H9 (cell line): ENCODE results near the gene ASB14. TPM values are rescaled to one million over a fixed set of nuclear protein-coding genes. Genes with fewer than 3 reads are reported as not detected.

Experiments used
- DNase-seq: peaks from one replicate; pipeline ENCODE4 v3.0.0-alpha.2; 2017
- H2AFZ ChIP-seq: one replicate; pipeline ENCODE4 v1.6.1; 2013; ENCODE audit warnings: mild to moderate bottlenecking, low read length, control low read depth, moderate library complexity
- H2AK5ac ChIP-seq: 2 replicates; pipeline ENCODE4 v1.6.1; 2013; ENCODE audit warnings: low read length, control low read depth, mixed read lengths; ENCODE audit not compliant: insufficient read length
- H2BK120ac ChIP-seq: one replicate; pipeline ENCODE4 v1.6.1; 2013; ENCODE audit warnings: low read depth, mild to moderate bottlenecking, low read length, control low read depth, inconsistent platforms; ENCODE audit not compliant: poor library complexity, severe bottlenecking
- H2BK12ac ChIP-seq: 2 replicates; pipeline ENCODE4 v1.6.1; 2013; ENCODE audit warnings: low read length, control low read depth, mixed read lengths, low read depth; ENCODE audit not compliant: insufficient read length
- H2BK15ac ChIP-seq: 2 replicates; pipeline ENCODE4 v1.6.1; 2013; ENCODE audit warnings: low read depth, low read length, control low read depth
- H2BK20ac ChIP-seq: one replicate; pipeline ENCODE4 v1.6.1; 2013; ENCODE audit warnings: low read depth, mild to moderate bottlenecking, low read length, control low read depth, inconsistent platforms; ENCODE audit not compliant: poor library complexity, severe bottlenecking
- H2BK5ac ChIP-seq: 2 replicates; pipeline ENCODE4 v1.6.1; 2013; ENCODE audit warnings: low read length, control low read depth, mixed read lengths; ENCODE audit not compliant: insufficient read length
- H3K14ac ChIP-seq: 2 replicates; pipeline ENCODE4 v1.6.1; 2013; ENCODE audit warnings: low read length, control low read depth; ENCODE audit not compliant: insufficient read depth
- H3K18ac ChIP-seq: 2 replicates; pipeline ENCODE4 v1.6.1; 2013; ENCODE audit warnings: low read depth, mild to moderate bottlenecking, mixed read lengths, low read length, control low read depth; ENCODE audit not compliant: insufficient read length
- H3K23ac ChIP-seq: 2 replicates; pipeline ENCODE4 v1.6.1; 2013; ENCODE audit warnings: low read length, control low read depth, mixed read lengths, low read depth; ENCODE audit not compliant: insufficient read length
- H3K23me2 ChIP-seq: 2 replicates; pipeline ENCODE4 v1.6.1; 2013; ENCODE audit warnings: low read depth, mild to moderate bottlenecking, mixed read lengths, low read length, control low read depth; ENCODE audit not compliant: insufficient read length, poor library complexity, severe bottlenecking
- H3K27ac ChIP-seq: 2 replicates; pipeline ENCODE4 v1.5.1; 2013; ENCODE audit warnings: low read length, control low read depth, mixed read lengths, low read depth; ENCODE audit not compliant: insufficient read length
- H3K27me3 ChIP-seq: 2 replicates; pipeline ENCODE4 v1.6.1; 2013; ENCODE audit warnings: low read length, control low read depth, inconsistent platforms; ENCODE audit not compliant: insufficient read depth
- H3K4ac ChIP-seq: 2 replicates; pipeline ENCODE4 v1.6.1; 2013; ENCODE audit warnings: low read depth, mild to moderate bottlenecking, control low read depth, inconsistent platforms, low read length, moderate library complexity
- H3K4me1 ChIP-seq: 2 replicates; pipeline ENCODE4 v1.6.1; 2013; ENCODE audit warnings: low read length, control low read depth, inconsistent platforms; ENCODE audit not compliant: insufficient read depth
- H3K4me2 ChIP-seq: 2 replicates; pipeline ENCODE4 v1.6.1; 2013; ENCODE audit warnings: low read length, control low read depth, mixed read lengths; ENCODE audit not compliant: insufficient read length, insufficient read depth
- H3K56ac ChIP-seq: 2 replicates; pipeline ENCODE4 v1.6.1; 2013; ENCODE audit warnings: low read depth, mild to moderate bottlenecking, mixed read lengths, low read length, control low read depth; ENCODE audit not compliant: insufficient read length
- H3K79me1 ChIP-seq: 2 replicates; pipeline ENCODE4 v1.6.1; 2013; ENCODE audit warnings: low read depth, mild to moderate bottlenecking, moderate library complexity, low read length, control low read depth, inconsistent platforms; ENCODE audit not compliant: insufficient read depth, poor library complexity, severe bottlenecking
- H3K79me2 ChIP-seq: 2 replicates; pipeline ENCODE4 v1.6.1; 2013; ENCODE audit warnings: low read length, control low read depth, inconsistent platforms; ENCODE audit not compliant: insufficient read depth
- H3K9ac ChIP-seq: 2 replicates; pipeline ENCODE4 v1.6.1; 2013; ENCODE audit warnings: low read length, control low read depth, mixed read lengths; ENCODE audit not compliant: insufficient read length; ENCODE audit errors: extremely low read depth
- H3K9me3 ChIP-seq: one replicate; pipeline ENCODE4 v1.6.1; 2013; ENCODE audit warnings: low read depth, low read length, inconsistent platforms; ENCODE audit not compliant: control insufficient read depth
- H3T11ph ChIP-seq: one replicate; pipeline ENCODE4 v1.6.1; 2013; ENCODE audit warnings: mild to moderate bottlenecking, low read length, control low read depth, inconsistent platforms
- H4K20me1 ChIP-seq: one replicate; pipeline ENCODE4 v1.6.1; 2013; ENCODE audit not compliant: control insufficient read depth, insufficient read length, insufficient read depth
- H4K5ac ChIP-seq: 2 replicates; pipeline ENCODE4 v1.6.1; 2013; ENCODE audit warnings: low read depth, mild to moderate bottlenecking, mixed read lengths, low read length, control low read depth; ENCODE audit not compliant: insufficient read length
- H4K8ac ChIP-seq: replicated peaks from 2 replicates; pipeline ENCODE4 v1.6.1; 2013; ENCODE audit warnings: low read length, control low read depth, mixed read lengths, low read depth; ENCODE audit not compliant: insufficient read length
- H4K91ac ChIP-seq: 2 replicates; pipeline ENCODE4 v1.6.1; 2013; ENCODE audit warnings: low read depth, mild to moderate bottlenecking, moderate library complexity, mixed read lengths, low read length, control low read depth; ENCODE audit not compliant: insufficient read length
- H3K27ac Mint-ChIP-seq, 3 experiments: 2 replicates in 2 of 3; 3 replicates in 1 of 3; pipeline ENCODE4 v1.8.0; 2020 to 2021; ENCODE audit warnings: mixed read lengths in 3 of 3, mild to moderate bottlenecking in 1 of 3, moderate library complexity in 1 of 3
- H3K27me3 Mint-ChIP-seq: 2 replicates; pipeline ENCODE4 v1.8.0; 2021; ENCODE audit warnings: low read depth, mild to moderate bottlenecking, moderate library complexity, mixed read lengths
- H3K36me3 Mint-ChIP-seq, 3 experiments: 2 replicates in 2 of 3; 3 replicates in 1 of 3; pipeline ENCODE4 v1.8.0; 2020 to 2021; ENCODE audit warnings: low read depth in 3 of 3, mixed read lengths in 3 of 3; ENCODE audit not compliant: insufficient read depth in 1 of 3
- H3K4me1 Mint-ChIP-seq, 2 experiments: 2 replicates each; pipeline ENCODE4 v1.8.0; 2020; ENCODE audit warnings: mixed read lengths in 2 of 2
- H3K4me3 Mint-ChIP-seq, 2 experiments: 2 replicates in 1 of 2; 3 replicates in 1 of 2; pipeline ENCODE4 v1.8.0; 2020 to 2021; ENCODE audit warnings: mild to moderate bottlenecking in 2 of 2, mixed read lengths in 2 of 2, moderate library complexity in 1 of 2
- H3K9me3 Mint-ChIP-seq, 2 experiments: 2 replicates in 1 of 2; 3 replicates in 1 of 2; pipeline ENCODE4 v1.8.0; 2020; ENCODE audit warnings: mild to moderate bottlenecking in 2 of 2, mixed read lengths in 2 of 2, moderate library complexity in 1 of 2
- WGBS: extraction: QIAGEN DNeasy Blood & Tissue Kit; methylation state at CpG from one replicate; pipeline ENCODE4 v1.1.7; 2013; ENCODE audit warnings: missing lambda C conversion rate, low lambda C conversion rate, mixed read lengths; ENCODE audit not compliant: insufficient read length; ENCODE audit errors: extremely low coverage; 5-methylcytosine and 5-hydroxymethylcytosine counted together
- total RNA-seq: library from RNA; stranded (reverse); gene quantifications from 2 replicates; pipeline ENCODE4 v1.2.1, GENCODE V29; 2021
- TF ChIP-seq, protein P1 (sequence below): fragments of 200-600 bp; sonication (generic); conservative IDR thresholded peaks from 3 replicates; pipeline ENCODE4 v1.8.0; 2021; ENCODE audit warnings: antibody characterized with exemption, mild to moderate bottlenecking

ASB14 gene
- total RNA-seq, 1 experiment from 2014 or later, result not detected

DNA sequence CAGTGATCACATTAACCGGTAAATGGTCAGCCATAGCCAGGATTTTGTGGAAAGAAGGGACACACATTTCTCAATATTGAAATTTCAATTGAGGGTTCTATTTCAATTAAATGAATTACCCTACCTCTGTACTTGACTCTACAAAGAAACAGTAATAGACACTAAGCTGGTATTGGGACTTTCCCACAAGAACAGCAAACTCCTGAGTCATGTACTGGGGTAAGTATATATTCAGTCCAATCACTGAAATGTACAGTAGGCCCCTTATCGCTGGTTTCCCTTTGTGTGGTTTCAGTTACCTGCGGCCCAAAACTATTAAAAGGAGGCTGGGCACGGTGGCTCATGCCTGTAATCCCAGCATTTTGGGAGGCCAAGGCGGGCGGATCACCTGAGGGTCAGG, 17.6 kb downstream of the ASB14 start:
- Histone ChIP-seq H3K4ac (no peak overlapping the region), H2BK20ac (no peak overlapping the region)
- no CpG with 5 or more reads among the region's 6 CpGs for WGBS

More for the DNA sequence above, 17.6 kb downstream of the ASB14 start:
- no peak overlapping the region for H3K56ac ChIP-seq
- no peak overlapping the region for H3K18ac ChIP-seq
- Mint-ChIP-seq H3K4me3 (no peak overlapping the region), H3K9me3 (peaks cover 5 to 7% of the 10 kb centered on the region in 2 experiments; a peak in 4 of 5 replicates), H3K4me1 (no peaks in the 10 kb centered on the region), H3K27ac (no peak overlapping the region), H3K27me3 (no peaks in the 10 kb centered on the region), H3K36me3 (peaks cover 5 to 23% (median 10%) of the 10 kb centered on the region in 3 experiments; a peak in 6 of 7 replicates)
- no peaks in the 10 kb centered on the region for H3K79me1 ChIP-seq
- no peaks in the 10 kb centered on the region for H4K20me1 ChIP-seq
- no peak overlapping the region for H2AFZ ChIP-seq
- H3K4me1 ChIP-seq, result no peaks in the 10 kb centered on the region
- no peak overlapping the region for H4K8ac ChIP-seq
- H4K91ac ChIP-seq, result no peak overlapping the region
- no peaks in the 10 kb centered on the region for H3K79me2 ChIP-seq
- H2BK15ac ChIP-seq, result no peak overlapping the region
- no peak overlapping the region for H2BK5ac ChIP-seq
- no peak overlapping the region for H2BK12ac ChIP-seq
- no peak overlapping the region for H3K23ac ChIP-seq
- H3K27me3 ChIP-seq, result no peaks in the 10 kb centered on the region
- H3K4me2 ChIP-seq, result no peak overlapping the region
- no peak for DNase-seq
- no peak overlapping the region for H3K27ac ChIP-seq
- H4K5ac ChIP-seq, result no peak overlapping the region
- TF ChIP-seq, protein P1, sequence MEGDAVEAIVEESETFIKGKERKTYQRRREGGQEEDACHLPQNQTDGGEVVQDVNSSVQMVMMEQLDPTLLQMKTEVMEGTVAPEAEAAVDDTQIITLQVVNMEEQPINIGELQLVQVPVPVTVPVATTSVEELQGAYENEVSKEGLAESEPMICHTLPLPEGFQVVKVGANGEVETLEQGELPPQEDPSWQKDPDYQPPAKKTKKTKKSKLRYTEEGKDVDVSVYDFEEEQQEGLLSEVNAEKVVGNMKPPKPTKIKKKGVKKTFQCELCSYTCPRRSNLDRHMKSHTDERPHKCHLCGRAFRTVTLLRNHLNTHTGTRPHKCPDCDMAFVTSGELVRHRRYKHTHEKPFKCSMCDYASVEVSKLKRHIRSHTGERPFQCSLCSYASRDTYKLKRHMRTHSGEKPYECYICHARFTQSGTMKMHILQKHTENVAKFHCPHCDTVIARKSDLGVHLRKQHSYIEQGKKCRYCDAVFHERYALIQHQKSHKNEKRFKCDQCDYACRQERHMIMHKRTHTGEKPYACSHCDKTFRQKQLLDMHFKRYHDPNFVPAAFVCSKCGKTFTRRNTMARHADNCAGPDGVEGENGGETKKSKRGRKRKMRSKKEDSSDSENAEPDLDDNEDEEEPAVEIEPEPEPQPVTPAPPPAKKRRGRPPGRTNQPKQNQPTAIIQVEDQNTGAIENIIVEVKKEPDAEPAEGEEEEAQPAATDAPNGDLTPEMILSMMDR, result no peak
- H3K9me3 ChIP-seq, result no peaks in the 10 kb centered on the region
- H3T11ph ChIP-seq, result no peak overlapping the region
- no peak overlapping the region for H2BK120ac ChIP-seq
- H3K9ac ChIP-seq, result no peak overlapping the region
- no peak overlapping the region for H2AK5ac ChIP-seq
- no peak overlapping the region for H3K14ac ChIP-seq
- no peaks in the 10 kb centered on the region for H3K23me2 ChIP-seq
